RWPE2 (cell line): ENCODE results near the gene TEKT2.

Source experiments
- ATAC-seq: fragments of 200-7000 bp; cut with Tn5 transposase; 3 replicates; pipeline ENCODE4 v1.9.1; 2021; ENCODE audit warnings: low read depth
- DNase-seq: peaks from one replicate; pipeline ENCODE4 v3.0.0-alpha.2; 2020; ENCODE audit warnings: low spot score
- H3K27ac ChIP-seq: fragments of 450-650 bp; 2 replicates; pipeline ENCODE4 v1.5.1; 2017; ENCODE audit warnings: mild to moderate bottlenecking; ENCODE audit not compliant: poor library complexity, severe bottlenecking
- H3K27me3 ChIP-seq: fragments of 250-450 bp; sonication (Bioruptor Pico); 2 replicates; pipeline ENCODE4 v1.5.1; 2021; ENCODE audit warnings: mild to moderate bottlenecking, moderate library complexity; ENCODE audit not compliant: insufficient read depth, poor library complexity, severe bottlenecking
- H3K36me3 ChIP-seq: fragments of 250-450 bp; sonication (Bioruptor Pico); 2 replicates; pipeline ENCODE4 v1.5.1; 2020; ENCODE audit warnings: low read depth, mild to moderate bottlenecking, moderate library complexity
- H3K4me1 ChIP-seq: fragments of 250-450 bp; sonication (Bioruptor Pico); 2 replicates; pipeline ENCODE4 v1.5.1; 2021; ENCODE audit warnings: mild to moderate bottlenecking, moderate library complexity; ENCODE audit not compliant: insufficient read depth, poor library complexity, severe bottlenecking
- H3K4me3 ChIP-seq: fragments of 250-450 bp; sonication (Bioruptor Pico); 2 replicates; pipeline ENCODE4 v1.5.1; 2021; ENCODE audit warnings: mild to moderate bottlenecking, moderate library complexity; ENCODE audit not compliant: severe bottlenecking
- H3K9me3 ChIP-seq: fragments of 250-450 bp; sonication (Bioruptor Pico); 2 replicates; pipeline ENCODE4 v1.5.1; 2021; ENCODE audit warnings: mild to moderate bottlenecking, moderate library complexity; ENCODE audit not compliant: severe bottlenecking
- CTCF ChIP-seq: fragments of 450-650 bp; IDR thresholded peaks from one replicate; pipeline ENCODE4 v1.5.1; 2017; ENCODE audit warnings: mild to moderate bottlenecking, moderate library complexity; ENCODE audit not compliant: poor library complexity, severe bottlenecking

TEKT2 gene

GRCh38 chr1:36135796-36136195 lies 51.9 kb downstream of the TEKT2 start:
- no peak for ATAC-seq
- Histone ChIP-seq H3K4me3 (no peak overlapping the region), H3K9me3 (no peaks in the 10 kb centered on the region), H3K27ac (peak overlapping the region; percentile 76), H3K27me3 (no peaks in the 10 kb centered on the region), H3K4me1 (peaks cover 36% of the 10 kb centered on the region), H3K36me3 (peaks cover 32% of the 10 kb centered on the region)
- TF ChIP-seq CTCF, result no peak
- DNase-seq, result no peak

- TF ChIP-seq CTCF, result no peak
- H3K4me3 ChIP-seq, result no peak overlapping the region
- ATAC-seq (peak; percentile 50), DNase-seq (no peak)
- peaks cover 37% of the 10 kb centered on the region for H3K36me3 ChIP-seq
- no peaks in the 10 kb centered on the region for H3K9me3 ChIP-seq
- peaks cover 40% of the 10 kb centered on the region for H3K4me1 ChIP-seq
- peak overlapping the region; percentile 76 for H3K27ac ChIP-seq
- H3K27me3 ChIP-seq, result no peaks in the 10 kb centered on the region
These were observed 52.6 kb downstream of the TEKT2 start for GRCh38 chr1:36136535-36136934.

- no peak for DNase-seq
- H3K9me3 ChIP-seq, result no peaks in the 10 kb centered on the region
- peaks cover 40% of the 10 kb centered on the region for H3K4me1 ChIP-seq
- TF ChIP-seq CTCF, result no peak
- H3K4me3 ChIP-seq, result no peak overlapping the region
- ATAC-seq, result no peak
- H3K27me3 ChIP-seq, result no peaks in the 10 kb centered on the region
- H3K36me3 ChIP-seq, result peaks cover 38% of the 10 kb centered on the region
- peak overlapping the region; percentile 76 for H3K27ac ChIP-seq
These were observed 53.3 kb downstream of the TEKT2 start for GRCh38 chr1:36137226-36137625.

GRCh38 chr1:36137776-36138175 lies 53.9 kb downstream of the TEKT2 start:
- no peak for TF ChIP-seq CTCF
- Histone ChIP-seq H3K27ac (peak overlapping the region; percentile 76), H3K36me3 (peaks cover 43% of the 10 kb centered on the region), H3K9me3 (no peaks in the 10 kb centered on the region), H3K4me1 (peaks cover 40% of the 10 kb centered on the region), H3K4me3 (no peak overlapping the region), H3K27me3 (no peaks in the 10 kb centered on the region)
- ATAC-seq (no peak), DNase-seq (no peak)
